Bronchial epithelial cell (primary cell): ENCODE data around the gene USP17L19. TPM values are rescaled to one million over a fixed set of nuclear protein-coding genes. Genes with fewer than 3 reads are reported as not detected.
"Not testable (repeated sequence)": the region's sequence is repeated elsewhere in the genome, so short reads cannot be mapped to it uniquely, and the experiment has no call there.

ENCODE experiments used
- DNase-seq: peaks from one replicate; pipeline ENCODE4 v3.0.0-alpha.2; 2010; ENCODE audit warnings: low read depth
- FAIRE-seq: peaks from 2 replicates; lab custom pipeline; 2011; peaks lifted over from hg19 to GRCh38; lab: Jason Lieb, UNC
- H3K27me3 ChIP-seq: 2 replicates; pipeline ENCODE4 v1.5.1; 2011; ENCODE audit warnings: low read length; ENCODE audit not compliant: control insufficient read depth, insufficient read depth
- H3K36me3 ChIP-seq: 2 replicates; pipeline ENCODE4 v1.5.1; 2011; ENCODE audit warnings: low read length; ENCODE audit not compliant: control insufficient read depth, insufficient read depth
- H3K4me3 ChIP-seq: 2 replicates; pipeline ENCODE4 v1.5.1; 2011; ENCODE audit warnings: mild to moderate bottlenecking, low read depth, low read length, control low read depth
- total RNA-seq: library from RNA; depleted of rRNA; stranded (reverse); fragments of >200 nt; gene quantifications from 2 replicates; pipeline ENCODE4 v1.2.1, GENCODE V29; 2014

The USP17L19 gene
- total RNA-seq, 1 donor from 2014 or later = not detected

GRCh38 chr4:9271719-9272118, 18.5 kb downstream of the USP17L19 start:
- H3K36me3 ChIP-seq, H3K4me3 ChIP-seq, DNase-seq, FAIRE-seq, H3K27me3 ChIP-seq: not testable (repeated sequence)

Other genes with a start within 250 kb of the USP17L19 start
- not detected in 2 replicates for gene FAM90A26, start 83.0 kb upstream of the USP17L19 start, total RNA-seq
- not detected in 2 replicates for gene USP17L10, start 42.7 kb upstream of the USP17L19 start, total RNA-seq
- not detected in 2 replicates for gene USP17L11, start 38.0 kb upstream of the USP17L19 start, total RNA-seq
- gene USP17L12, start 33.2 kb upstream of the USP17L19 start, total RNA-seq = not detected in 2 replicates
- not detected in 2 replicates for gene USP17L13, start 28.5 kb upstream of the USP17L19 start, total RNA-seq
- not detected in 2 replicates for gene USP17L15, start 19.0 kb upstream of the USP17L19 start, total RNA-seq
- gene USP17L17, start 9.5 kb upstream of the USP17L19 start, total RNA-seq = not detected in 2 replicates
- gene USP17L18, start 4.7 kb upstream of the USP17L19 start, total RNA-seq = not detected in 2 replicates
- gene USP17L20, start 4.7 kb downstream of the USP17L19 start, total RNA-seq = not detected in 2 replicates
- gene USP17L21, start 9.5 kb downstream of the USP17L19 start, total RNA-seq = not detected in 2 replicates
- not detected in 2 replicates for gene USP17L22, start 14.2 kb downstream of the USP17L19 start, total RNA-seq
- not detected in 2 replicates for gene USP17L24, start 71.8 kb downstream of the USP17L19 start, total RNA-seq
- gene USP17L25, start 76.5 kb downstream of the USP17L19 start, total RNA-seq = not detected in 2 replicates
- gene USP17L26, start 81.3 kb downstream of the USP17L19 start, total RNA-seq = not detected in 2 replicates
- gene USP17L5, start 86.0 kb downstream of the USP17L19 start, total RNA-seq = not detected in 2 replicates
- gene USP17L27, start 90.8 kb downstream of the USP17L19 start, total RNA-seq = not detected in 2 replicates
- gene USP17L28, start 95.5 kb downstream of the USP17L19 start, total RNA-seq = not detected in 2 replicates
- gene USP17L29, start 100.3 kb downstream of the USP17L19 start, total RNA-seq = not detected in 2 replicates
- not detected in 2 replicates for gene USP17L30, start 109.8 kb downstream of the USP17L19 start, total RNA-seq
- not detected in 2 replicates for gene DEFB131A, start 191.0 kb downstream of the USP17L19 start, total RNA-seq